ENCODE measurements around the gene ARHGAP6. TPM values are rescaled to one million over a fixed set of nuclear protein-coding genes. Genes with fewer than 3 reads are reported as not detected.

The ARHGAP6 gene
- total and polyA plus RNA-seq, 2 donors from 2014 or later, result 6.0 to 20.4 TPM

GRCh38 chrX:11108253-11108941 lies 557.3 kb downstream of the ARHGAP6 start:
- no peak overlapping the region for H3K4me3 ChIP-seq (ENCODE audit: low read length in 3 of 3)
- FAIRE-seq (no peak), DNase-seq (no peak)
- H3K36me3 ChIP-seq (ENCODE audit: control insufficient read depth in 2 of 3, insufficient read depth in 3 of 3, low read length in 3 of 3), result no peaks in the 10 kb centered on the region
- no peak overlapping the region for H3K9ac ChIP-seq (ENCODE audit: low read length in 3 of 3)
- H3K9me3 ChIP-seq (ENCODE audit: control insufficient read depth in 2 of 3, insufficient read depth in 1 of 3, low read length in 3 of 3), result no peaks in the 10 kb centered on the region
- H3K4me1 ChIP-seq (ENCODE audit: control insufficient read depth in 2 of 3, insufficient read depth in 2 of 3, low read depth in 1 of 3, low read length in 3 of 3), result peaks cover 0 to 2% (median 0%) of the 10 kb centered on the region in 3 donors
- intact Hi-C loops (cut with DNase I), result no loop called here
- no peaks in the 10 kb centered on the region for H3K27me3 ChIP-seq (ENCODE audit: control insufficient read depth, insufficient read depth, low read length)
- TF ChIP-seq CTCF (IDR thresholded peaks at IDR 0.05; ENCODE audit: borderline replicate concordance, extremely low read depth, insufficient read depth), result no peak
- H3K27ac ChIP-seq (ENCODE audit: low read depth in 2 of 2, low read length in 2 of 2), result no peak overlapping the region

- intact Hi-C loops (cut with DNase I), result no loop called here
- no peaks in the 10 kb centered on the region for H3K9me3 ChIP-seq (ENCODE audit: control insufficient read depth in 2 of 3, insufficient read depth in 1 of 3, low read length in 3 of 3)
- FAIRE-seq, result no peak
Observed at GRCh38 chrX:11105080-11105479, 560.6 kb downstream of the ARHGAP6 start.

GRCh38 chrX:11103751-11104150 lies 562.0 kb downstream of the ARHGAP6 start:
- Histone ChIP-seq H3K27ac (ENCODE audit: low read depth in 2 of 2, low read length in 2 of 2) (no peak overlapping the region), H3K9ac (ENCODE audit: low read length in 3 of 3) (no peak overlapping the region), H3K27me3 (ENCODE audit: control insufficient read depth, insufficient read depth, low read length) (no peaks in the 10 kb centered on the region), H3K4me1 (ENCODE audit: control insufficient read depth in 2 of 3, insufficient read depth in 2 of 3, low read depth in 1 of 3, low read length in 3 of 3) (no peaks in the 10 kb centered on the region), H3K36me3 (ENCODE audit: control insufficient read depth in 2 of 3, insufficient read depth in 3 of 3, low read length in 3 of 3) (no peaks in the 10 kb centered on the region), H3K9me3 (ENCODE audit: control insufficient read depth in 2 of 3, insufficient read depth in 1 of 3, low read length in 3 of 3) (no peaks in the 10 kb centered on the region), H3K4me3 (ENCODE audit: low read length in 3 of 3) (no peak overlapping the region)
- intact Hi-C loops (cut with DNase I), result no loop called here
- DNase-seq, result no peak
- FAIRE-seq, result no peak
- TF ChIP-seq CTCF (IDR thresholded peaks at IDR 0.05; ENCODE audit: borderline replicate concordance, extremely low read depth, insufficient read depth), result no peak

More at GRCh38 chrX:11105080-11105479, 560.6 kb downstream of the ARHGAP6 start:
- no peak for DNase-seq
- no peak for TF ChIP-seq CTCF (IDR thresholded peaks at IDR 0.05; ENCODE audit: borderline replicate concordance, extremely low read depth, insufficient read depth)
- Histone ChIP-seq H3K27ac (ENCODE audit: low read depth in 2 of 2, low read length in 2 of 2) (no peak overlapping the region), H3K9ac (ENCODE audit: low read length in 3 of 3) (no peak overlapping the region), H3K4me1 (ENCODE audit: control insufficient read depth in 2 of 3, insufficient read depth in 2 of 3, low read depth in 1 of 3, low read length in 3 of 3) (no peaks in the 10 kb centered on the region), H3K27me3 (ENCODE audit: control insufficient read depth, insufficient read depth, low read length) (no peaks in the 10 kb centered on the region), H3K36me3 (ENCODE audit: control insufficient read depth in 2 of 3, insufficient read depth in 3 of 3, low read length in 3 of 3) (no peaks in the 10 kb centered on the region), H3K4me3 (ENCODE audit: low read length in 3 of 3) (no peak overlapping the region)

- Histone ChIP-seq H3K9ac (ENCODE audit: low read length in 3 of 3) (no peak overlapping the region), H3K27me3 (ENCODE audit: control insufficient read depth, insufficient read depth, low read length) (no peaks in the 10 kb centered on the region), H3K9me3 (ENCODE audit: control insufficient read depth in 2 of 3, insufficient read depth in 1 of 3, low read length in 3 of 3) (no peaks in the 10 kb centered on the region), H3K4me1 (ENCODE audit: control insufficient read depth in 2 of 3, insufficient read depth in 2 of 3, low read depth in 1 of 3, low read length in 3 of 3) (no peaks in the 10 kb centered on the region), H3K36me3 (ENCODE audit: control insufficient read depth in 2 of 3, insufficient read depth in 3 of 3, low read length in 3 of 3) (no peaks in the 10 kb centered on the region), H3K27ac (ENCODE audit: low read depth in 2 of 2, low read length in 2 of 2) (no peak overlapping the region), H3K4me3 (ENCODE audit: low read length in 3 of 3) (no peak overlapping the region)
- intact Hi-C loops (cut with DNase I), result no loop called here
- no peak for FAIRE-seq
- TF ChIP-seq CTCF (IDR thresholded peaks at IDR 0.05; ENCODE audit: borderline replicate concordance, extremely low read depth, insufficient read depth), result no peak
- no peak for DNase-seq
Observed at GRCh38 chrX:11103006-11103405, 562.7 kb downstream of the ARHGAP6 start.

Data from kidney (tissue), 14 donors.